Measurements from ENCODE around the gene CHD9NB.

GRCh38 chr16:53092284-53092683 is 39.6 kb upstream of the CHD9NB start:
- TF ChIP-seq JUNB (CRISPR knock-in tag; conservative IDR thresholded peaks at IDR 0.05) = no peak
- no peak for TF ChIP-seq MECOM (CRISPR knock-in tag; IDR thresholded peaks at IDR 0.05)
- no peak for TF ChIP-seq MAFK (IDR thresholded peaks at IDR 0.05; ENCODE audit: low read length)
- no peak for TF ChIP-seq SETDB1 (IDR thresholded peaks at IDR 0.05; ENCODE audit: low read length)
- TF ChIP-seq, protein P1, sequence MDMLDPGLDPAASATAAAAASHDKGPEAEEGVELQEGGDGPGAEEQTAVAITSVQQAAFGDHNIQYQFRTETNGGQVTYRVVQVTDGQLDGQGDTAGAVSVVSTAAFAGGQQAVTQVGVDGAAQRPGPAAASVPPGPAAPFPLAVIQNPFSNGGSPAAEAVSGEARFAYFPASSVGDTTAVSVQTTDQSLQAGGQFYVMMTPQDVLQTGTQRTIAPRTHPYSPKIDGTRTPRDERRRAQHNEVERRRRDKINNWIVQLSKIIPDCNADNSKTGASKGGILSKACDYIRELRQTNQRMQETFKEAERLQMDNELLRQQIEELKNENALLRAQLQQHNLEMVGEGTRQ (CRISPR knock-in tag; IDR thresholded peaks at IDR 0.05) = no peak
- TF ChIP-seq CTCF (IDR thresholded peaks at IDR 0.05 in 2 of 3, conservative IDR thresholded peaks at IDR 0.05 in 1 of 3; ENCODE audit: insufficient read depth in 2 of 3, low read depth in 1 of 3, low read length in 3 of 3) = no peak
- TF ChIP-seq ATF3 (IDR thresholded peaks at IDR 0.05) = no peak
- TF ChIP-seq ATF3 (CRISPR knock-in tag; conservative IDR thresholded peaks at IDR 0.05) = no peak
- TF ChIP-seq DPF2 (IDR thresholded peaks at IDR 0.05) = no peak
- no peak for TF ChIP-seq KDM1A (IDR thresholded peaks at IDR 0.05)

All from K562 (cell line).